Measurements from ENCODE around the gene UBXN6. TPM values are rescaled to one million over a fixed set of nuclear protein-coding genes. Genes with fewer than 3 reads are reported as not detected.
A peak's percentile ranks its signal among the peaks of the same experiment; 100 is the strongest.

The UBXN6 gene
- total RNA-seq, 1 donor = 53.4 TPM

GRCh38 chr19:4474514-4475022, 17.0 kb upstream of the UBXN6 start:
- no peaks in the 10 kb centered on the region for H3K27me3 ChIP-seq (ENCODE audit: insufficient read depth, low read length)
- H3K4me3 ChIP-seq (ENCODE audit: low read length) = no peak overlapping the region
- H3K9me3 ChIP-seq (ENCODE audit: low read depth, low read length) = no peaks in the 10 kb centered on the region
- H3K4me1 ChIP-seq (ENCODE audit: insufficient read depth, low read length) = peaks cover 28% of the 10 kb centered on the region

GRCh38 chr19:4473763-4474513, 16.3 kb upstream of the UBXN6 start:
- Histone ChIP-seq H3K4me1 (ENCODE audit: insufficient read depth, low read length) (peaks cover 28% of the 10 kb centered on the region), H3K27me3 (ENCODE audit: insufficient read depth, low read length) (no peaks in the 10 kb centered on the region), H3K4me3 (ENCODE audit: low read length) (no peak overlapping the region), H3K9me3 (ENCODE audit: low read depth, low read length) (no peaks in the 10 kb centered on the region)

GRCh38 chr19:4473011-4473762, 15.6 kb upstream of the UBXN6 start:
- Histone ChIP-seq H3K27me3 (ENCODE audit: insufficient read depth, low read length) (no peaks in the 10 kb centered on the region), H3K4me3 (ENCODE audit: low read length) (peak overlapping the region; percentile 46), H3K9me3 (ENCODE audit: low read depth, low read length) (no peaks in the 10 kb centered on the region), H3K4me1 (ENCODE audit: insufficient read depth, low read length) (peaks cover 28% of the 10 kb centered on the region)

- H3K4me3 ChIP-seq (ENCODE audit: low read length) = peak within 1 kb of the TSS; percentile 55
Measured at GRCh38 chr19:4472174-4472974, 14.8 kb upstream of the UBXN6 start, which contains the start of gene HDGFL2. TSS of gene HDGFL2 (plus strand) at chr19:4472297. CDS start at chr19:4472351, 54 bp downstream.

GRCh38 chr19:4471403-4472173, 14.0 kb upstream of the UBXN6 start:
- peak overlapping the region; percentile 55 for H3K4me3 ChIP-seq (ENCODE audit: low read length)
- H3K27me3 ChIP-seq (ENCODE audit: insufficient read depth, low read length) = no peaks in the 10 kb centered on the region
- H3K4me1 ChIP-seq (ENCODE audit: insufficient read depth, low read length) = peaks cover 28% of the 10 kb centered on the region
- no peaks in the 10 kb centered on the region for H3K9me3 ChIP-seq (ENCODE audit: low read depth, low read length)

More at GRCh38 chr19:4472174-4472974, 14.8 kb upstream of the UBXN6 start, which contains the start of gene HDGFL2:
- H3K4me1 ChIP-seq (ENCODE audit: insufficient read depth, low read length) = peaks cover 28% of the 10 kb centered on the region
- no peaks in the 10 kb centered on the region for H3K27me3 ChIP-seq (ENCODE audit: insufficient read depth, low read length)
- H3K9me3 ChIP-seq (ENCODE audit: low read depth, low read length) = no peaks in the 10 kb centered on the region

GRCh38 chr19:4467835-4468234, 10.2 kb upstream of the UBXN6 start:
- H3K4me3 ChIP-seq (ENCODE audit: low read length) = no peak overlapping the region
- H3K27me3 ChIP-seq (ENCODE audit: insufficient read depth, low read length) = no peaks in the 10 kb centered on the region
- H3K9me3 ChIP-seq (ENCODE audit: low read depth, low read length) = no peaks in the 10 kb centered on the region
- peaks cover 12% of the 10 kb centered on the region for H3K4me1 ChIP-seq (ENCODE audit: insufficient read depth, low read length)

- Histone ChIP-seq H3K4me3 (ENCODE audit: low read length) (no peak overlapping the region), H3K27me3 (ENCODE audit: insufficient read depth, low read length) (no peaks in the 10 kb centered on the region), H3K9me3 (ENCODE audit: low read depth, low read length) (no peaks in the 10 kb centered on the region)
Measured at GRCh38 chr19:4464815-4465581, 7.4 kb upstream of the UBXN6 start.

GRCh38 chr19:4456843-4457653, 546 bp downstream of the UBXN6 start:
- peaks cover 19% of the 10 kb centered on the region for H3K4me1 ChIP-seq (ENCODE audit: insufficient read depth, low read length)
- no peaks in the 10 kb centered on the region for H3K27me3 ChIP-seq (ENCODE audit: insufficient read depth, low read length)
- H3K9me3 ChIP-seq (ENCODE audit: low read depth, low read length) = no peaks in the 10 kb centered on the region
- H3K4me3 ChIP-seq (ENCODE audit: low read length) = peak overlapping the region; percentile 45

More at GRCh38 chr19:4464815-4465581, 7.4 kb upstream of the UBXN6 start:
- no peaks in the 10 kb centered on the region for H3K4me1 ChIP-seq (ENCODE audit: insufficient read depth, low read length)

GRCh38 chr19:4456476-4456842, 1.1 kb downstream of the UBXN6 start:
- peaks cover 19% of the 10 kb centered on the region for H3K4me1 ChIP-seq (ENCODE audit: insufficient read depth, low read length)
- peak overlapping the region; percentile 42 for H3K4me3 ChIP-seq (ENCODE audit: low read length)
- no peaks in the 10 kb centered on the region for H3K27me3 ChIP-seq (ENCODE audit: insufficient read depth, low read length)
- H3K9me3 ChIP-seq (ENCODE audit: low read depth, low read length) = no peaks in the 10 kb centered on the region

- Histone ChIP-seq H3K27me3 (ENCODE audit: insufficient read depth, low read length) (no peaks in the 10 kb centered on the region), H3K9me3 (ENCODE audit: low read depth, low read length) (no peaks in the 10 kb centered on the region), H3K4me1 (ENCODE audit: insufficient read depth, low read length) (peaks cover 19% of the 10 kb centered on the region), H3K4me3 (ENCODE audit: low read length) (no peak overlapping the region)
Measured at GRCh38 chr19:4455719-4456475, 1.7 kb downstream of the UBXN6 start.

GRCh38 chr19:4454747-4455718, 2.6 kb downstream of the UBXN6 start:
- Histone ChIP-seq H3K27me3 (ENCODE audit: insufficient read depth, low read length) (no peaks in the 10 kb centered on the region), H3K4me1 (ENCODE audit: insufficient read depth, low read length) (peaks cover 19% of the 10 kb centered on the region), H3K4me3 (ENCODE audit: low read length) (no peak overlapping the region), H3K9me3 (ENCODE audit: low read depth, low read length) (no peaks in the 10 kb centered on the region)

Data from mononuclear cell (primary cell).